RWPE1 (cell line): Measurements from ENCODE around the gene TNFSF15.
"Not testable (repeated sequence)": the region's sequence is repeated elsewhere in the genome, so short reads cannot be mapped to it uniquely, and the experiment has no call there.

Experiments
- CTCF ChIA-PET: fragments of 350-600 bp; sonication (Branson Sonifier 250); formaldehyde crosslinking; extraction: SDS; loops from one replicate; lab custom pipeline; 2021; lab: Yijun Ruan, JAX
- POLR2A ChIA-PET: fragments of 400-600 bp; formaldehyde crosslinking; extraction: SDS; loops from one replicate; lab custom pipeline; 2020; ENCODE audit warnings: antibody characterized with exemption; ENCODE audit not compliant: low non-redundant PET; lab: Yijun Ruan, JAX
- DNase-seq: peaks from one replicate; pipeline ENCODE4 v3.0.0; 2012; ENCODE audit warnings: low spot score
- H3K27ac ChIP-seq: fragments of 450-650 bp; 2 replicates; pipeline ENCODE4 v1.5.1; 2017
- CTCF ChIP-seq: fragments of 450-650 bp; conservative IDR thresholded peaks from 2 replicates; pipeline ENCODE4 v1.5.1; 2017; ENCODE audit warnings: low read depth, mild to moderate bottlenecking

Gene TNFSF15

GRCh38 chr9:114743446-114743845 lies 62.4 kb downstream of the TNFSF15 start:
- H3K27ac ChIP-seq, result no peak overlapping the region
- CTCF ChIA-PET, result interaction anchor here (0.6 to 1.6 kb wide), 3 partner anchors 164 to 499 kb away, joined by 3 to 7 read pairs (median 4); no protein-coding TSS in a partner anchor
- POLR2A ChIA-PET, result interaction anchor here (0.7 kb wide), 1 partner anchor 164 kb away, joined by 3 read pairs; no protein-coding TSS in a partner anchor
- no peak for TF ChIP-seq CTCF
- no peak for DNase-seq

- ChIA-PET CTCF (interaction anchor here (0.6 to 1.6 kb wide), 4 partner anchors 164 to 499 kb away, joined by 3 to 7 read pairs (median 4); no protein-coding TSS in a partner anchor), POLR2A (interaction anchor here (0.7 kb wide), 1 partner anchor 165 kb away, joined by 3 read pairs; no protein-coding TSS in a partner anchor)
- DNase-seq, result peak; percentile 28
Measured at GRCh38 chr9:114742947-114743346, 62.9 kb downstream of the TNFSF15 start.

GRCh38 chr9:114741521-114741920 lies 64.3 kb downstream of the TNFSF15 start:
- POLR2A ChIA-PET, DNase-seq, H3K27ac ChIP-seq: not testable (repeated sequence)
- CTCF ChIA-PET, result interaction anchor here (0.6 to 1.4 kb wide), 2 partner anchors 9 to 167 kb away, joined by 3 to 6 read pairs; no protein-coding TSS in a partner anchor
- TF ChIP-seq CTCF, result 0 out of 2 replicates have a peak, but pooled peaks have one; percentile 11

More at GRCh38 chr9:114742947-114743346, 62.9 kb downstream of the TNFSF15 start:
- no peak overlapping the region for H3K27ac ChIP-seq
- no peak for TF ChIP-seq CTCF

GRCh38 chr9:114738581-114739316 lies 67.1 kb downstream of the TNFSF15 start:
- ChIA-PET POLR2A (no interaction called here), CTCF (interaction anchor here (0.6 to 2.5 kb wide), 5 partner anchors 19 to 182 kb away, joined by 3 to 12 read pairs (median 4); partner anchors contain the start of gene TEX48)
- H3K27ac ChIP-seq, result no peak overlapping the region
- peak; percentile 95 for DNase-seq
- no peak; the same call in none of the 2 replicates for TF ChIP-seq CTCF

- ChIA-PET CTCF (interaction anchor here (0.6 to 2.5 kb wide), 7 partner anchors 9 to 183 kb away, joined by 3 to 12 read pairs (median 6); partner anchors contain the start of gene TEX48), POLR2A (no interaction called here)
- no peak overlapping the region for H3K27ac ChIP-seq
- no peak for DNase-seq
- no peak for TF ChIP-seq CTCF
Measured at GRCh38 chr9:114737847-114738246, 68.0 kb downstream of the TNFSF15 start.

GRCh38 chr9:114737118-114737517 lies 68.7 kb downstream of the TNFSF15 start:
- POLR2A ChIA-PET, result no interaction called here
- DNase-seq, result no peak
- CTCF ChIA-PET, result interaction anchor here (0.6 to 2.5 kb wide), 4 partner anchors 10 to 240 kb away, joined by 5 to 12 read pairs (median 8); no protein-coding TSS in a partner anchor
- H3K27ac ChIP-seq, result no peak overlapping the region
- TF ChIP-seq CTCF, result no peak
